Measurements from ENCODE around the gene PDZD2.
A peak's percentile ranks its signal among the peaks of the same experiment; 100 is the strongest.

The PDZD2 gene

GRCh38 chr5:32150366-32150765 is 511.4 kb downstream of the PDZD2 start:
- Histone ChIP-seq H3K4me3 (ENCODE audit: low read depth, low read length) (no peak overlapping the region), H3K27ac (ENCODE audit: low read depth, low read length) (no peak overlapping the region), H2BK120ac (ENCODE audit: insufficient read depth, low read length, poor library complexity) (no peak overlapping the region), H2BK5ac (ENCODE audit: low read depth, low read length, poor library complexity) (no peak overlapping the region), H2AK5ac (ENCODE audit: low read length) (no peak overlapping the region), H4K12ac (ENCODE audit: low read depth, low read length) (no peak overlapping the region), H3K9ac (ENCODE audit: low read length) (no peak overlapping the region), H3K23ac (ENCODE audit: low read length) (no peak overlapping the region), H3K4me1 (ENCODE audit: control insufficient read depth in 1 of 2, insufficient read depth in 2 of 2, low read length in 2 of 2) (no peaks in the 10 kb centered on the region), H3K36me3 (ENCODE audit: control insufficient read depth in 1 of 2, insufficient read depth in 2 of 2, low read length in 2 of 2) (peaks cover 0 to 5% of the 10 kb centered on the region in 2 experiments), H3K14ac (ENCODE audit: low read length) (no peak overlapping the region), H3K79me1 (ENCODE audit: low read length) (no peaks in the 10 kb centered on the region), H2BK12ac (ENCODE audit: low read length) (no peak overlapping the region), H3K4ac (ENCODE audit: low read depth, low read length) (no peak overlapping the region), H3K79me2 (ENCODE audit: control insufficient read depth, insufficient read depth, low read length, poor library complexity) (peaks cover 14% of the 10 kb centered on the region), H3K9me3 (ENCODE audit: insufficient read depth, low read depth, low read length) (no peaks in the 10 kb centered on the region), H2AFZ (ENCODE audit: insufficient read depth, low read length, poor library complexity) (no peak overlapping the region), H3K18ac (ENCODE audit: low read length) (no peak overlapping the region), H4K91ac (ENCODE audit: low read depth, low read length) (no peak overlapping the region), H3K4me2 (ENCODE audit: low read length) (no peak overlapping the region), H3K27me3 (ENCODE audit: insufficient read depth, low read length) (no peaks in the 10 kb centered on the region), H4K8ac (ENCODE audit: low read depth, low read length) (no peak overlapping the region)
- no peak for DNase-seq
- no CpG with 5 or more reads among the region's 1 CpG for WGBS (ENCODE audit: extremely low coverage, insufficient coverage, insufficient read length)

- H3K36me3 ChIP-seq (ENCODE audit: control insufficient read depth in 1 of 2, insufficient read depth in 2 of 2, low read length in 2 of 2) = peaks cover 0 to 5% of the 10 kb centered on the region in 2 experiments
- H3K18ac ChIP-seq (ENCODE audit: low read length) = no peak overlapping the region
- H4K91ac ChIP-seq (ENCODE audit: low read depth, low read length) = no peak overlapping the region
- no peak overlapping the region for H3K27ac ChIP-seq (ENCODE audit: low read depth, low read length)
- no peak overlapping the region for H4K8ac ChIP-seq (ENCODE audit: low read depth, low read length)
- H3K4me1 ChIP-seq (ENCODE audit: control insufficient read depth in 1 of 2, insufficient read depth in 2 of 2, low read length in 2 of 2) = no peaks in the 10 kb centered on the region
- no CpG with 5 or more reads among the region's 6 CpGs for WGBS (ENCODE audit: extremely low coverage, insufficient coverage, insufficient read length)
- no peak overlapping the region for H2AK5ac ChIP-seq (ENCODE audit: low read length)
- H2BK5ac ChIP-seq (ENCODE audit: low read depth, low read length, poor library complexity) = no peak overlapping the region
- H3K14ac ChIP-seq (ENCODE audit: low read length) = no peak overlapping the region
- no peaks in the 10 kb centered on the region for H3K27me3 ChIP-seq (ENCODE audit: insufficient read depth, low read length)
- no peak overlapping the region for H2BK120ac ChIP-seq (ENCODE audit: insufficient read depth, low read length, poor library complexity)
- no peak overlapping the region for H3K9ac ChIP-seq (ENCODE audit: low read length)
- H2BK12ac ChIP-seq (ENCODE audit: low read length) = no peak overlapping the region
- no peaks in the 10 kb centered on the region for H3K79me1 ChIP-seq (ENCODE audit: low read length)
- no peak overlapping the region for H3K4me3 ChIP-seq (ENCODE audit: low read depth, low read length)
- peaks cover 14% of the 10 kb centered on the region for H3K79me2 ChIP-seq (ENCODE audit: control insufficient read depth, insufficient read depth, low read length, poor library complexity)
- H3K4ac ChIP-seq (ENCODE audit: low read depth, low read length) = peak overlapping the region; percentile 95
- H4K12ac ChIP-seq (ENCODE audit: low read depth, low read length) = no peak overlapping the region
- no peak overlapping the region for H3K23ac ChIP-seq (ENCODE audit: low read length)
- no peak for DNase-seq
- H3K9me3 ChIP-seq (ENCODE audit: insufficient read depth, low read depth, low read length) = no peaks in the 10 kb centered on the region
- no peak overlapping the region for H2AFZ ChIP-seq (ENCODE audit: insufficient read depth, low read length, poor library complexity)
- no peak overlapping the region for H3K4me2 ChIP-seq (ENCODE audit: low read length)
These were observed 512.3 kb downstream of the PDZD2 start for GRCh38 chr5:32151198-32151597.

- no peak overlapping the region for H3K14ac ChIP-seq (ENCODE audit: low read length)
- H2BK12ac ChIP-seq (ENCODE audit: low read length) = no peak overlapping the region
- H3K36me3 ChIP-seq (ENCODE audit: control insufficient read depth in 1 of 2, insufficient read depth in 2 of 2, low read length in 2 of 2) = peaks cover 0 to 7% of the 10 kb centered on the region in 2 experiments
- no peaks in the 10 kb centered on the region for H3K79me1 ChIP-seq (ENCODE audit: low read length)
- no peak overlapping the region for H2BK120ac ChIP-seq (ENCODE audit: insufficient read depth, low read length, poor library complexity)
- no peak overlapping the region for H2AFZ ChIP-seq (ENCODE audit: insufficient read depth, low read length, poor library complexity)
- no peak overlapping the region for H4K91ac ChIP-seq (ENCODE audit: low read depth, low read length)
- H2AK5ac ChIP-seq (ENCODE audit: low read length) = no peak overlapping the region
- no peak overlapping the region for H3K4me2 ChIP-seq (ENCODE audit: low read length)
- no peak for DNase-seq
- no peak overlapping the region for H3K27ac ChIP-seq (ENCODE audit: low read depth, low read length)
- H3K4me3 ChIP-seq (ENCODE audit: low read depth, low read length) = no peak overlapping the region
- H3K23ac ChIP-seq (ENCODE audit: low read length) = no peak overlapping the region
- H3K79me2 ChIP-seq (ENCODE audit: control insufficient read depth, insufficient read depth, low read length, poor library complexity) = peaks cover 21% of the 10 kb centered on the region
- H3K4ac ChIP-seq (ENCODE audit: low read depth, low read length) = peak overlapping the region; percentile 93
- no peaks in the 10 kb centered on the region for H3K9me3 ChIP-seq (ENCODE audit: insufficient read depth, low read depth, low read length)
- H4K8ac ChIP-seq (ENCODE audit: low read depth, low read length) = no peak overlapping the region
- no peaks in the 10 kb centered on the region for H3K27me3 ChIP-seq (ENCODE audit: insufficient read depth, low read length)
- H3K9ac ChIP-seq (ENCODE audit: low read length) = no peak overlapping the region
- WGBS (ENCODE audit: extremely low coverage, insufficient coverage, insufficient read length) = no CpG with 5 or more reads among the region's 3 CpGs
- H3K18ac ChIP-seq (ENCODE audit: low read length) = no peak overlapping the region
- no peak overlapping the region for H4K12ac ChIP-seq (ENCODE audit: low read depth, low read length)
- H3K4me1 ChIP-seq (ENCODE audit: control insufficient read depth in 1 of 2, insufficient read depth in 2 of 2, low read length in 2 of 2) = no peaks in the 10 kb centered on the region
- H2BK5ac ChIP-seq (ENCODE audit: low read depth, low read length, poor library complexity) = no peak overlapping the region
These were observed 514.8 kb downstream of the PDZD2 start for GRCh38 chr5:32153723-32154122.

- Histone ChIP-seq H3K9me3 (ENCODE audit: insufficient read depth, low read depth, low read length) (no peaks in the 10 kb centered on the region), H3K36me3 (ENCODE audit: control insufficient read depth in 1 of 2, insufficient read depth in 2 of 2, low read length in 2 of 2) (peaks cover 0 to 7% of the 10 kb centered on the region in 2 experiments), H3K9ac (ENCODE audit: low read length) (no peak overlapping the region), H2AFZ (ENCODE audit: insufficient read depth, low read length, poor library complexity) (no peak overlapping the region), H3K79me2 (ENCODE audit: control insufficient read depth, insufficient read depth, low read length, poor library complexity) (peaks cover 17% of the 10 kb centered on the region), H2BK5ac (ENCODE audit: low read depth, low read length, poor library complexity) (no peak overlapping the region), H3K27me3 (ENCODE audit: insufficient read depth, low read length) (no peaks in the 10 kb centered on the region), H3K4me2 (ENCODE audit: low read length) (no peak overlapping the region), H2BK120ac (ENCODE audit: insufficient read depth, low read length, poor library complexity) (no peak overlapping the region), H4K91ac (ENCODE audit: low read depth, low read length) (no peak overlapping the region), H3K18ac (ENCODE audit: low read length) (no peak overlapping the region), H3K4me1 (ENCODE audit: control insufficient read depth in 1 of 2, insufficient read depth in 2 of 2, low read length in 2 of 2) (no peaks in the 10 kb centered on the region), H3K27ac (ENCODE audit: low read depth, low read length) (no peak overlapping the region), H3K4ac (ENCODE audit: low read depth, low read length) (peak overlapping the region; percentile 47), H3K14ac (ENCODE audit: low read length) (no peak overlapping the region), H4K12ac (ENCODE audit: low read depth, low read length) (no peak overlapping the region), H3K79me1 (ENCODE audit: low read length) (no peaks in the 10 kb centered on the region), H2BK12ac (ENCODE audit: low read length) (no peak overlapping the region), H2AK5ac (ENCODE audit: low read length) (no peak overlapping the region), H4K8ac (ENCODE audit: low read depth, low read length) (no peak overlapping the region), H3K4me3 (ENCODE audit: low read depth, low read length) (no peak overlapping the region), H3K23ac (ENCODE audit: low read length) (no peak overlapping the region)
- no peak for DNase-seq
- WGBS (ENCODE audit: extremely low coverage, insufficient coverage, insufficient read length) = no CpG with 5 or more reads among the region's 2 CpGs
These were observed 516.3 kb downstream of the PDZD2 start for GRCh38 chr5:32155211-32155610.
